ENCODE data around the gene DUSP3. TPM values are rescaled to one million over a fixed set of nuclear protein-coding genes. Genes with fewer than 3 reads are reported as not detected.

The DUSP3 gene
- total RNA-seq, 1 experiment from 2014 or later: 50.7 TPM

- Histone ChIP-seq H2AFZ (ENCODE audit: low read length) (no peak overlapping the region), H3K4me2 (ENCODE audit: low read length) (no peak overlapping the region), H4K20me1 (ENCODE audit: low read length) (no peaks in the 10 kb centered on the region), H3K9ac (ENCODE audit: low read length) (no peak overlapping the region), H3K9me2 (replicated peaks; ENCODE audit: low read length) (no peaks in the 10 kb centered on the region), H3K27me3 (ENCODE audit: low read length) (no peaks in the 10 kb centered on the region), H3K27ac (ENCODE audit: low read length) (no peak overlapping the region), H3K9me3 (ENCODE audit: low read length) (no peaks in the 10 kb centered on the region), H3K4me3 (ENCODE audit: low read length) (no peak overlapping the region), H3K4me1 (ENCODE audit: insufficient read depth, low read length) (peaks cover 10% of the 10 kb centered on the region), H3F3A (ENCODE audit: low read length, unreplicated experiment) (no peaks in the 10 kb centered on the region), H3K36me3 (ENCODE audit: low read depth, low read length) (no peaks in the 10 kb centered on the region), H3K79me2 (ENCODE audit: low read length) (no peaks in the 10 kb centered on the region)
- ATAC-seq (no peak), DNase-seq (no peak)
- intact Hi-C loops (cut with micrococcal nuclease): no loop called here
- ChIA-PET CTCF (interaction anchor here (0.7 to 1.9 kb wide), 2 partner anchors 15 to 57 kb away, joined by 3 to 31 read pairs; partner anchors contain the start of gene CD300LG), POLR2A (ENCODE audit: unreplicated experiment) (no interaction called here)
- BruUV-seq (replicated peaks): no TSS peak
- TF ChIP-seq CTCF (conservative IDR thresholded peaks at IDR 0.05; ENCODE audit: low read depth, low read length): no peak
- TF ChIP-seq EZH2 (IDR thresholded peaks at IDR 0.05; ENCODE audit: low read length, unreplicated experiment): no peak
- TF ChIP-seq EZH2phosphoT487 (IDR thresholded peaks at IDR 0.05; ENCODE audit: borderline replicate concordance, low read length): no peak
Observed at GRCh38 chr17:43789482-43789881, 10.7 kb upstream of the DUSP3 start.

GRCh38 chr17:43788540-43788939 is 9.8 kb upstream of the DUSP3 start:
- Histone ChIP-seq H3K27me3 (ENCODE audit: low read length) (no peaks in the 10 kb centered on the region), H3K27ac (ENCODE audit: low read length) (no peak overlapping the region), H3K4me2 (ENCODE audit: low read length) (no peak overlapping the region), H3K9me2 (replicated peaks; ENCODE audit: low read length) (no peaks in the 10 kb centered on the region), H3K79me2 (ENCODE audit: low read length) (no peaks in the 10 kb centered on the region), H3K9ac (ENCODE audit: low read length) (no peak overlapping the region), H4K20me1 (ENCODE audit: low read length) (no peaks in the 10 kb centered on the region), H3K9me3 (ENCODE audit: low read length) (no peaks in the 10 kb centered on the region), H3F3A (ENCODE audit: low read length, unreplicated experiment) (no peaks in the 10 kb centered on the region), H3K4me1 (ENCODE audit: insufficient read depth, low read length) (peaks cover 20% of the 10 kb centered on the region), H2AFZ (ENCODE audit: low read length) (no peak overlapping the region), H3K4me3 (ENCODE audit: low read length) (no peak overlapping the region), H3K36me3 (ENCODE audit: low read depth, low read length) (no peaks in the 10 kb centered on the region)
- TF ChIP-seq EZH2phosphoT487 (IDR thresholded peaks at IDR 0.05; ENCODE audit: borderline replicate concordance, low read length) (no peak), EZH2 (IDR thresholded peaks at IDR 0.05; ENCODE audit: low read length, unreplicated experiment) (no peak), CTCF (conservative IDR thresholded peaks at IDR 0.05; ENCODE audit: low read depth, low read length) (no peak)
- CTCF ChIA-PET: interaction anchor here (1.9 kb wide), 1 partner anchor 58 kb away, joined by 31 read pairs; the partner anchor contains the start of gene CD300LG
- DNase-seq: no peak
- no peak for ATAC-seq
- intact Hi-C loops (cut with micrococcal nuclease): no loop called here
- POLR2A ChIA-PET (ENCODE audit: unreplicated experiment): no interaction called here
- no TSS peak for BruUV-seq (replicated peaks)

- no peaks in the 10 kb centered on the region for H3K9me3 ChIP-seq (ENCODE audit: low read length)
- POLR2A ChIA-PET (ENCODE audit: unreplicated experiment): no interaction called here
- no TSS peak for BruUV-seq (replicated peaks)
Observed at GRCh38 chr17:43787728-43788127, 9.0 kb upstream of the DUSP3 start.

More at GRCh38 chr17:43787728-43788127, 9.0 kb upstream of the DUSP3 start:
- H3K4me1 ChIP-seq (ENCODE audit: insufficient read depth, low read length): peaks cover 28% of the 10 kb centered on the region
- H3K36me3 ChIP-seq (ENCODE audit: low read depth, low read length): no peaks in the 10 kb centered on the region
- H3K9ac ChIP-seq (ENCODE audit: low read length): no peak overlapping the region
- no peaks in the 10 kb centered on the region for H3F3A ChIP-seq (ENCODE audit: low read length, unreplicated experiment)
- H3K27me3 ChIP-seq (ENCODE audit: low read length): no peaks in the 10 kb centered on the region
- CTCF ChIA-PET: interaction anchor here (0.9 kb wide), 1 partner anchor 58 kb away, joined by 4 read pairs; no protein-coding TSS in a partner anchor
- H3K9me2 ChIP-seq (replicated peaks; ENCODE audit: low read length): no peaks in the 10 kb centered on the region
- H3K4me2 ChIP-seq (ENCODE audit: low read length): no peak overlapping the region
- H2AFZ ChIP-seq (ENCODE audit: low read length): no peak overlapping the region
- ATAC-seq (no peak), DNase-seq (no peak)
- intact Hi-C loops (cut with micrococcal nuclease): no loop called here
- H3K27ac ChIP-seq (ENCODE audit: low read length): no peak overlapping the region
- no peaks in the 10 kb centered on the region for H4K20me1 ChIP-seq (ENCODE audit: low read length)
- TF ChIP-seq EZH2phosphoT487 (IDR thresholded peaks at IDR 0.05; ENCODE audit: borderline replicate concordance, low read length) (no peak), CTCF (conservative IDR thresholded peaks at IDR 0.05; ENCODE audit: low read depth, low read length) (no peak), EZH2 (IDR thresholded peaks at IDR 0.05; ENCODE audit: low read length, unreplicated experiment) (no peak)
- no peak overlapping the region for H3K4me3 ChIP-seq (ENCODE audit: low read length)
- no peaks in the 10 kb centered on the region for H3K79me2 ChIP-seq (ENCODE audit: low read length)

Data from PC-3 (cell line).